ENCODE results near the gene SEPSECS. TPM values are rescaled to one million over a fixed set of nuclear protein-coding genes. Genes with fewer than 3 reads are reported as not detected.

SEPSECS gene
- total RNA-seq, 1 experiment from 2014 or later = 4.2 TPM

GRCh38 chr4:25111648-25112196, 48.5 kb downstream of the SEPSECS start:
- H3K27ac ChIP-seq (ENCODE audit: insufficient read length, low read depth, low read length) = no peak overlapping the region
- H4K5ac ChIP-seq (ENCODE audit: insufficient read length, low read depth, low read length) = no peak overlapping the region
- Mint-ChIP-seq H3K36me3 (ENCODE audit: insufficient read depth in 1 of 3, low read depth in 3 of 3) (no peaks in the 10 kb centered on the region), H3K4me1 (peaks cover 10 to 20% of the 10 kb centered on the region in 2 experiments), H3K4me3 (no peak overlapping the region), H3K27me3 (ENCODE audit: low read depth) (peaks cover 5% of the 10 kb centered on the region), H3K9me3 (no peaks in the 10 kb centered on the region), H3K27ac (no peak overlapping the region)
- H2BK120ac ChIP-seq (ENCODE audit: low read depth, low read length, poor library complexity, severe bottlenecking) = no peak overlapping the region
- H3K79me1 ChIP-seq (ENCODE audit: insufficient read depth, low read depth, low read length, poor library complexity, severe bottlenecking) = no peaks in the 10 kb centered on the region
- H3K18ac ChIP-seq (ENCODE audit: insufficient read length, low read depth, low read length) = no peak overlapping the region
- H3K4ac ChIP-seq (ENCODE audit: low read depth, low read length) = no peak overlapping the region
- H3K27me3 ChIP-seq (ENCODE audit: insufficient read depth, low read length) = no peaks in the 10 kb centered on the region
- no peak overlapping the region for H3T11ph ChIP-seq (ENCODE audit: low read length)
- no peaks in the 10 kb centered on the region for H3K23me2 ChIP-seq (ENCODE audit: insufficient read length, low read depth, low read length, poor library complexity, severe bottlenecking)
- no peak for DNase-seq
- WGBS (ENCODE audit: extremely low coverage, insufficient read length, low lambda C conversion rate) = no CpG with 5 or more reads among the region's 11 CpGs
- no peak overlapping the region for H4K91ac ChIP-seq (ENCODE audit: insufficient read length, low read depth, low read length)
- H2BK20ac ChIP-seq (ENCODE audit: low read depth, low read length, poor library complexity, severe bottlenecking) = no peak overlapping the region
- H3K4me1 ChIP-seq (ENCODE audit: insufficient read depth, low read length) = no peaks in the 10 kb centered on the region
- no peak overlapping the region for H3K9ac ChIP-seq (ENCODE audit: extremely low read depth, insufficient read length, low read length)
- no peaks in the 10 kb centered on the region for H3K79me2 ChIP-seq (ENCODE audit: insufficient read depth, low read length)
- no peak overlapping the region for H2AK5ac ChIP-seq (ENCODE audit: insufficient read length, low read length)
- H3K56ac ChIP-seq (ENCODE audit: insufficient read length, low read depth, low read length) = no peak overlapping the region
- no peak overlapping the region for H3K14ac ChIP-seq (ENCODE audit: insufficient read depth, low read length)
- H2AFZ ChIP-seq (ENCODE audit: low read length) = no peak overlapping the region
- H3K4me2 ChIP-seq (ENCODE audit: insufficient read depth, insufficient read length, low read length) = no peak overlapping the region
- no peak overlapping the region for H4K8ac ChIP-seq (replicated peaks; ENCODE audit: insufficient read length, low read depth, low read length)
- no peaks in the 10 kb centered on the region for H3K9me3 ChIP-seq (ENCODE audit: control insufficient read depth, low read depth, low read length)
- H2BK15ac ChIP-seq (ENCODE audit: low read depth, low read length) = no peak overlapping the region
- no peak for TF ChIP-seq CTCF (conservative IDR thresholded peaks at IDR 0.05)
- H4K20me1 ChIP-seq (ENCODE audit: control insufficient read depth, insufficient read depth, insufficient read length) = no peaks in the 10 kb centered on the region
- no peak overlapping the region for H3K23ac ChIP-seq (ENCODE audit: insufficient read length, low read depth, low read length)
- H2BK5ac ChIP-seq (ENCODE audit: insufficient read length, low read length) = no peak overlapping the region
- no peak overlapping the region for H2BK12ac ChIP-seq (ENCODE audit: insufficient read length, low read depth, low read length)
